CD4-positive, alpha-beta memory T cell (primary cell): ENCODE measurements around the gene EVI2B. TPM values are rescaled to one million over a fixed set of nuclear protein-coding genes. Genes with fewer than 3 reads are reported as not detected.

Source experiments
- CTCF ChIA-PET: fragments of 350-600 bp; sonication (Branson Sonifier 250); formaldehyde crosslinking; loops from one replicate; lab custom pipeline; 2021; ENCODE audit warnings: inconsistent platforms; ENCODE audit not compliant: partially characterized antibody; lab: Charles Lee
- POLR2A ChIA-PET: fragments of 350-600 bp; sonication (Branson Sonifier 250); formaldehyde crosslinking; loops from one replicate; lab custom pipeline; 2021; ENCODE audit not compliant: partially characterized antibody; lab: Charles Lee
- DNase-seq, 5 donors: peaks; one replicate each; pipeline versions ENCODE4 v3.0.0 to v3.0.0-alpha.2; 2020 to 2022; ENCODE audit warnings: mixed read lengths in 1 of 5
- H3K27ac ChIP-seq: one replicate; pipeline ENCODE4 v1.7.0; 2013; ENCODE audit warnings: low read depth, low read length
- H3K27me3 ChIP-seq: 2 replicates; pipeline ENCODE4 v1.7.0; 2013; ENCODE audit warnings: mild to moderate bottlenecking, low read length, moderate library complexity; ENCODE audit not compliant: insufficient read depth
- H3K36me3 ChIP-seq: 2 replicates; pipeline ENCODE4 v1.7.0; 2013; ENCODE audit warnings: mild to moderate bottlenecking, low read length, moderate library complexity; ENCODE audit not compliant: insufficient read depth
- H3K4me1 ChIP-seq: 2 replicates; pipeline ENCODE4 v1.7.0; 2013; ENCODE audit warnings: mild to moderate bottlenecking, low read length, moderate library complexity; ENCODE audit not compliant: insufficient read depth
- H3K4me3 ChIP-seq, 2 donors: one replicate each; pipeline ENCODE4 v1.7.0; 2013; ENCODE audit warnings: low read length in 2 of 2, mild to moderate bottlenecking in 1 of 2
- H3K9me3 ChIP-seq, 2 donors: one replicate each; pipeline ENCODE4 v1.7.0; 2013; ENCODE audit warnings: low read length in 2 of 2, control low read depth in 1 of 2; ENCODE audit not compliant: control insufficient read depth in 1 of 2
- H3K27ac Mint-ChIP-seq, 7 donors: one replicate each; pipeline ENCODE4 v1.8.0; 2020 to 2021; ENCODE audit warnings: mixed read lengths in 7 of 7, mild to moderate bottlenecking in 6 of 7, inconsistent platforms in 3 of 7, moderate library complexity in 3 of 7
- H3K27me3 Mint-ChIP-seq, 2 donors: one replicate each; pipeline ENCODE4 v1.8.0; 2020 to 2021; ENCODE audit warnings: mixed read lengths in 2 of 2
- H3K36me3 Mint-ChIP-seq, 2 donors: one replicate each; pipeline ENCODE4 v1.8.0; 2020 to 2021; ENCODE audit warnings: mixed read lengths in 2 of 2, inconsistent platforms in 1 of 2, mild to moderate bottlenecking in 1 of 2
- H3K4me1 Mint-ChIP-seq, 4 donors: one replicate each; pipeline ENCODE4 v1.8.0; 2020 to 2021; ENCODE audit warnings: mixed read lengths in 4 of 4, mild to moderate bottlenecking in 1 of 4
- H3K4me3 Mint-ChIP-seq, 8 donors: one replicate each; pipeline ENCODE4 v1.8.0; 2020 to 2021; ENCODE audit warnings: mixed read lengths in 8 of 8, mild to moderate bottlenecking in 7 of 8, moderate library complexity in 6 of 8, inconsistent platforms in 3 of 8
- H3K9me3 Mint-ChIP-seq, 8 donors: one replicate each; pipeline ENCODE4 v1.8.0; 2020 to 2021; ENCODE audit warnings: mixed read lengths in 8 of 8, mild to moderate bottlenecking in 5 of 8, inconsistent platforms in 3 of 8, moderate library complexity in 1 of 8
- intact Hi-C: fragments of 100-400 bp; cut with micrococcal nuclease; formaldehyde crosslinking; loops from one replicate; pipeline ENCODE4 v1.15.1; 2023
- polyA plus RNA-seq, 2 donors: library from polyadenylated mRNA; unstranded; fragments of 300-500 nt; fragmentation: Illumina TruSeq; gene quantifications; one replicate each; pipeline ENCODE4 v1.2.3, GENCODE V29; 2021
- total RNA-seq, 2 experiments: library from RNA; stranded (reverse); gene quantifications; one replicate each; pipeline ENCODE4 v1.2.3, GENCODE V29; 2021

The EVI2B gene
- total and polyA plus RNA-seq, 4 experiments from 2014 or later = 99.2 to 176 (median 139) TPM

DNA sequence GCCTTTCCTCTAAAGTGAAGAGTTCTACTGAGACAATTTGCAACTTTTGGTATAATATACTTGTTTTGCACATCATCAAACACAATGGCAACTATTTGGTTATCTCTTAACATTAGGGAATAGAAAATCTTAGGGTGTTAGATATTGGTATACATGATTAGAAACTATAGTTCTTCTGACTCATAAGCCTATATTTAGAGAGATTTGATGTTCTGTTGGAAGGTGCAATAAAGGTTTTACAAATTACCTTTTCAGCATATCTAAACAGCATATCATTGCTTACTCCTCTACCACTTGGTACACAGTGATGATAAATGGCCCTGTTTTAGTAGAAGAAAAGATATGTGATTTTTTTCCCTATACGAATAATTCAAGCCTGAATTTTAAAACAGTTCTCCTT is 6.2 kb downstream of the EVI2B start:
- CTCF ChIA-PET = no interaction called here
- DNase-seq = no peak
- H3K27ac ChIP-seq = peak overlapping the region; percentile 70

DNA sequence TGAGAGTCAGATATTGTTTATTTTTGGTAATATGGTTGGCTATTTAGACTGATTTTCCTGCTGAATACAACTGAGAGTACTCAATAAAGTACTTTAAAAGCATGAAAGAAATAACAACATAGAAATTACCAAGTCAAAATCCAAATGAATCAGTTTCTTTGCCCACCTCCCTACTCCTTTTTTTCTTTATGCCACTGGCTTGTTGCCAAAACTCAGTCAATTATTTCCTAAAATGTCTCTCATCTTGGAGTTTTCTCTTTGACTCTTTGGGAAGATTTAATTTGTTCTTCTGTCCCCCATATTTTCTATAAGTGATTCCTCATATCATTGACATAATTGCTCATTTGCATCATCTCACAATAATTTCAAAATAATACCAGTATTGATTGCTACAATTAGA is 14.2 kb downstream of the EVI2B start:
- H3K36me3 Mint-ChIP-seq = peaks cover 23 to 25% of the 10 kb centered on the region in 2 donors
- H3K9me3 Mint-ChIP-seq = peaks cover 0 to 3% (median 0%) of the 10 kb centered on the region in 8 donors
- H3K27me3 Mint-ChIP-seq = no peaks in the 10 kb centered on the region
- no peak overlapping the region for H3K4me3 ChIP-seq
- H3K9me3 ChIP-seq = no peaks in the 10 kb centered on the region
- ChIA-PET POLR2A (no interaction called here), CTCF (no interaction called here)
- H3K27ac ChIP-seq = no peak overlapping the region
- peaks cover 13% of the 10 kb centered on the region for H3K36me3 ChIP-seq
- H3K27ac Mint-ChIP-seq = peak overlapping the region in 1 of 7 donors; percentile 14
- peaks cover 5% of the 10 kb centered on the region for H3K4me1 ChIP-seq
- peaks cover 16 to 33% (median 20%) of the 10 kb centered on the region in 4 donors for H3K4me1 Mint-ChIP-seq
- intact Hi-C loops = no loop called here
- no peak overlapping the region for H3K4me3 Mint-ChIP-seq
- no peak for DNase-seq
- no peaks in the 10 kb centered on the region for H3K27me3 ChIP-seq

More for the DNA sequence above, 6.2 kb downstream of the EVI2B start:
- H3K4me1 ChIP-seq = peaks cover 61% of the 10 kb centered on the region
- peak overlapping the region in 1 of 2 donors; percentile 29 for H3K4me3 ChIP-seq
- POLR2A ChIA-PET = interaction anchor here (1.9 to 9.0 kb wide), 2 partner anchors 8 to 13 kb away, joined by 5 to 197 read pairs; partner anchors contain the start of gene EVI2A
- peaks cover 25% of the 10 kb centered on the region for H3K36me3 ChIP-seq
- peaks cover 0 to 3% (median 0%) of the 10 kb centered on the region in 8 donors for H3K9me3 Mint-ChIP-seq
- H3K27me3 Mint-ChIP-seq = no peaks in the 10 kb centered on the region
- H3K9me3 ChIP-seq = no peaks in the 10 kb centered on the region
- H3K36me3 Mint-ChIP-seq = peaks cover 44 to 65% of the 10 kb centered on the region in 2 donors
- H3K27me3 ChIP-seq = no peaks in the 10 kb centered on the region
- H3K4me3 Mint-ChIP-seq = peak overlapping the region; percentile 40 to 96 (median 90)
- H3K4me1 Mint-ChIP-seq = peaks cover 42 to 77% (median 62%) of the 10 kb centered on the region in 4 donors
- intact Hi-C loops = loop anchor here (2.0 kb wide), 1 partner anchor 13 kb away; the partner anchor contains the start of gene EVI2A
- H3K27ac Mint-ChIP-seq = peak overlapping the region; percentile 71 to 98 (median 95)

DNA sequence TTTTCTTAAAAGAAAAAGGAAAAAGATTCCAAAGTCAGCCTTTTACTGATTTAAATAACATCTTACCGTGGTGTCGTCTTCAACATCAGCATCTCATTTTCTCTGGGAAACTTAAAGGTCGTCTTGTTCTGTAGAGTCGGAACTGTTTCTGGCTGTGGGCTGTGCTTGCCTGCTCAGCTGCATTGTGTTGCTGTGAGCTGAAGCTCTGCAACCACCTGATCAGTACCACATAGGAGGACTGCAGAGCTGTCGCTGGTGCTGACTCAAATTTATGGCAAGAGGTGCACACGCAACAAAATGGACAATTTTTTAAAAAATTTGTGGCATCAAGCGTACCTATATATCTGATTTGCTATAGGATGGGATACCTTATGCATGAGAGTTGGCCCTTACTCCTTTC is 16.8 kb downstream of the EVI2B start, which contains the start of gene OMG:
TSS of gene OMG (minus strand) at position 150 of the 400 bp plus-strand sequence. CDS start 908 bp downstream, outside the sequence.
- no peaks in the 10 kb centered on the region for H3K27me3 Mint-ChIP-seq
- no peak within 1 kb of the TSS for H3K27ac ChIP-seq
- intact Hi-C loops = no loop called here
- CTCF ChIA-PET = no interaction called here
- POLR2A ChIA-PET = no interaction called here
- H3K9me3 Mint-ChIP-seq = no peaks in the 10 kb centered on the region
- peak within 1 kb of the TSS in 1 of 7 donors; percentile 77 for H3K27ac Mint-ChIP-seq
- H3K4me1 Mint-ChIP-seq = peaks cover 8 to 18% (median 13%) of the 10 kb centered on the region in 4 donors
- H3K4me3 ChIP-seq = no peak within 1 kb of the TSS
- no peak for DNase-seq
- H3K4me1 ChIP-seq = no peaks in the 10 kb centered on the region
- no peaks in the 10 kb centered on the region for H3K27me3 ChIP-seq
- H3K4me3 Mint-ChIP-seq = no peak within 1 kb of the TSS
- no peaks in the 10 kb centered on the region for H3K36me3 ChIP-seq
- H3K36me3 Mint-ChIP-seq = peaks cover 0 to 6% of the 10 kb centered on the region in 2 donors
- no peaks in the 10 kb centered on the region for H3K9me3 ChIP-seq

DNA sequence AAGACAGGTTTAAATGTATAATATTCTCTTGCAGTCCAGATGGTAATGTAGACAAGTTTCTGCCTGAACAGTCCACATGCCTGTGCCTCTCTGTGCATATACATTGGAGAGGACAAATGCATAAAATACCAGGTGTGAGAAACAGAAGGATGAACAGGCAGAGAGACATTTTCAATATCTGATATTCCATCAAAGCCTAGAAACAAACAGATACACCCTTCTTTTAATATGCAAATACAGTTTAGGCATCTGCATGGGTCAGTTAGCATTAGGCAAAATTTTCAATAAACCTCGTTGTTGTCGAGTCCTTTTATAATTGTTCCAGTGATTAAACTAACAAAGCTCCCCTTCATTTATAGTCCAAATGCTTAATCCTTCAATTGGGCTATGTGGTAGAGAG is 17.7 kb downstream of the EVI2B start:
- intact Hi-C loops = no loop called here
- Mint-ChIP-seq H3K9me3 (no peaks in the 10 kb centered on the region), H3K27ac (no peak overlapping the region), H3K4me1 (peaks cover 4 to 14% (median 5%) of the 10 kb centered on the region in 4 donors), H3K27me3 (no peaks in the 10 kb centered on the region), H3K4me3 (no peak overlapping the region), H3K36me3 (peaks cover 0 to under 1% of the 10 kb centered on the region in 2 donors)
- no peak for DNase-seq
- H3K4me3 ChIP-seq = no peak overlapping the region
- no peaks in the 10 kb centered on the region for H3K9me3 ChIP-seq
- POLR2A ChIA-PET = no interaction called here
- no peak overlapping the region for H3K27ac ChIP-seq
- no peaks in the 10 kb centered on the region for H3K4me1 ChIP-seq
- no peaks in the 10 kb centered on the region for H3K27me3 ChIP-seq
- H3K36me3 ChIP-seq = no peaks in the 10 kb centered on the region
- CTCF ChIA-PET = no interaction called here

DNA sequence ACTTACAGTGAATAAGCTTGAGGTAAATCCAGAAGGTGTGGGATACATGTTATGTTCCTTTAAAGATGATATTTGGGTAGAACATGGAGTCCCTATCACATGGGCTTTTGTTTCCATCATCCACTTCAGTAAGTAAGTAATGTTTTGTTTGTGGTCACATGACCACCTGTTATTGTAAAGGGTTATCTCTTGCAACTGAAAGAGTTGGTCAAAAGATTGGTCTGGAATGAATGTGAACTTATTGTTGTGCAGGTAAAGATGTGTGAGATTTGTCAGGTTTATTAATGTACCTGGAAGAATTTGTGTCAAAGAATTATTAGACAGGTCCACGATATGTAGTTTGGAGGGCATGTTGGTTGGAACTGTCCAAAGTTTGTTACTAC is 18.4 kb downstream of the EVI2B start:
- ChIA-PET POLR2A (no interaction called here), CTCF (no interaction called here)
- intact Hi-C loops = no loop called here

DNA sequence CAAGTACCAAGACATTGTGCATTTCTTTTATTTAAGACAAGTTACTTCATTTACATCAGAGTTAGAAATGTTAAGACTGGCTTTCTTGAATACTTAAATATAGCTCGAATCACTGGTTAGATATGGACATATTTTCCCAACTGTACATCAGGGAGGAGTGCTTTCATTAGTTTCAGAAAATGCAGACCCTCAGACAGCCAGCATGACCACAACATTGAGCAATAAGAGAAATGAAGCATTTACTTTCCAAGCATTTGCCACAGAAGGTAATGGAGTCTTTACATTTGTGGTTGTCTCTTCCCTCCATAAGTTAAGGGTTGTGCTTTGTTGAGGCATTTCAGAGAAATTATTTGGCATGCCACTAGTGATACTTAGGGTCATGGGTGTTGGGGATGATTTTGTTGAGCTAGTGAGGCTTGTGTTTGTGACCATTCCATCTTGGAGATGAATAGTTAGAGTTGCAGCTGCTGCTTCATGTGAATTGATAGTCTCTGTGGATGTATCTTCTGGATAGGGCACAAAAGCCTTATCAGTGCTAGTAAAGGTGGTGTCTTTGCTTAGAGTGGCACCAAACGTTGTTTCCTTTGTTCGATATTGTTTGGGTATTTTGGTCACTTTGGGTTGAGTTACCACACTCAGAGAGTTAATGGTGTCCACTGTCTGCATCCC is 18.9 kb downstream of the EVI2B start:
- no peaks in the 10 kb centered on the region for H3K27me3 ChIP-seq
- Mint-ChIP-seq H3K27me3 (no peaks in the 10 kb centered on the region), H3K4me1 (peaks cover 0 to 9% (median 3%) of the 10 kb centered on the region in 4 donors), H3K27ac (no peak overlapping the region), H3K36me3 (no peaks in the 10 kb centered on the region), H3K4me3 (no peak overlapping the region), H3K9me3 (no peaks in the 10 kb centered on the region)
- intact Hi-C loops = no loop called here
- H3K9me3 ChIP-seq = no peaks in the 10 kb centered on the region
- no peaks in the 10 kb centered on the region for H3K4me1 ChIP-seq
- no peak overlapping the region for H3K4me3 ChIP-seq
- DNase-seq = no peak
- ChIA-PET CTCF (no interaction called here), POLR2A (interaction anchor here (1.2 kb wide), 1 partner anchor 11 kb away, joined by 3 read pairs; no protein-coding TSS in a partner anchor)
- H3K36me3 ChIP-seq = no peaks in the 10 kb centered on the region
- no peak overlapping the region for H3K27ac ChIP-seq

More for the DNA sequence above, 18.4 kb downstream of the EVI2B start:
- H3K4me1 ChIP-seq = no peaks in the 10 kb centered on the region
- no peaks in the 10 kb centered on the region for H3K27me3 ChIP-seq
- no peaks in the 10 kb centered on the region for H3K27me3 Mint-ChIP-seq
- H3K4me3 ChIP-seq = no peak overlapping the region
- H3K36me3 ChIP-seq = no peaks in the 10 kb centered on the region
- no peak for DNase-seq
- no peaks in the 10 kb centered on the region for H3K36me3 Mint-ChIP-seq
- no peaks in the 10 kb centered on the region for H3K9me3 Mint-ChIP-seq
- H3K9me3 ChIP-seq = no peaks in the 10 kb centered on the region
- no peak overlapping the region for H3K27ac Mint-ChIP-seq
- no peak overlapping the region for H3K4me3 Mint-ChIP-seq
- H3K4me1 Mint-ChIP-seq = peaks cover 0 to 8% (median 2%) of the 10 kb centered on the region in 4 donors
- no peak overlapping the region for H3K27ac ChIP-seq

DNA sequence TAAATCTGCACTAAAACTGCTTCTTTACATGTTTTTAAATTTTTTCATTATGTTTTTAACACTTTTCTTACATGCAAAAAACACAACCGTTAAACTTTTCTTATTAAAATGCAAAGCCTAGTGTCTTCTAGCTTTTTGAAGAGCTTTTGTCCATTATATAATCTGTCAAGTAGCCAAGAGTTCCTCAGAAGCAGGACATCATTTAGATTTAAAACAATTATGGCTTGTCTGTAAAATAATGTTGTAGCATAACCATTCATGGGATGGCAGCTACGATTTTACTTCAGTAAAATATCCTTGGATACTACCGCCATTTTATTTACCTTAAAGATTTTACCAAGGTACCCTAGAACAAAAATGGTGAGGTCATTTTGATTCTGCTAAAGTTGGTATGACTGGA is 19.6 kb downstream of the EVI2B start:
- POLR2A ChIA-PET = interaction anchor here (1.2 kb wide), 1 partner anchor 10 kb away, joined by 3 read pairs; no protein-coding TSS in a partner anchor
- CTCF ChIA-PET = no interaction called here
- Mint-ChIP-seq H3K27me3 (no peaks in the 10 kb centered on the region), H3K36me3 (no peaks in the 10 kb centered on the region), H3K4me1 (peaks cover 0 to 5% (median 3%) of the 10 kb centered on the region in 4 donors), H3K9me3 (no peaks in the 10 kb centered on the region), H3K4me3 (no peak overlapping the region), H3K27ac (no peak overlapping the region)
- H3K4me3 ChIP-seq = no peak overlapping the region
- no peaks in the 10 kb centered on the region for H3K9me3 ChIP-seq
- H3K4me1 ChIP-seq = no peaks in the 10 kb centered on the region
- DNase-seq = no peak
- intact Hi-C loops = no loop called here
- H3K27ac ChIP-seq = no peak overlapping the region
- no peaks in the 10 kb centered on the region for H3K36me3 ChIP-seq
- no peaks in the 10 kb centered on the region for H3K27me3 ChIP-seq
